GM20000 (cell line): Measurements from ENCODE around the gene IMMP2L.

Experiments used
- DNase-seq: peaks from one replicate; pipeline ENCODE4 v3.0.0; 2012; ENCODE audit warnings: low spot score
- CTCF ChIP-seq: IDR thresholded peaks from 2 replicates; pipeline ENCODE4 v1.5.1; 2012; ENCODE audit warnings: mild to moderate bottlenecking, control low read depth; ENCODE audit errors: extremely low read depth, missing control alignments

The IMMP2L gene

GRCh38 chr7:111190804-111191203, 371.5 kb downstream of the IMMP2L start:
- TF ChIP-seq CTCF = no peak
- no peak for DNase-seq

DNA sequence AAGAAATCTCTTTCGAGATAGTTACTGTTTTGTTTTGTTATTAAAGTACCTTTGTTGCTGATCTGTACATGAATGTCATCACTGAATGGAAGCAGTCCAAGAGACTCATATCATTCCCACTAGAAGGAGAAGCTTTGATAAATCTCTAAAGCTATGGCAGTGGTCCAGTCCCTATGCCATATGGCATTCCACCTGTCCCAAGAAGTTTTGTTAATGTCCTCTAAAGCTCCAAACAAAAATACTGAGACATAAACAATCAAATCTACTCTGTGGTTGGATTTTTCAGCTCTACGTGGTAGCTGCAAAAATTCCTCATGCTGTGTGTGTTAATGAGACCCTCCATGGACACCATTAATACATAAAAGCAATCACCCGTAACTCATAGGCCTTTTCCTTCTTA, 377.3 kb downstream of the IMMP2L start:
- no peak for DNase-seq
- TF ChIP-seq CTCF = no peak

DNA sequence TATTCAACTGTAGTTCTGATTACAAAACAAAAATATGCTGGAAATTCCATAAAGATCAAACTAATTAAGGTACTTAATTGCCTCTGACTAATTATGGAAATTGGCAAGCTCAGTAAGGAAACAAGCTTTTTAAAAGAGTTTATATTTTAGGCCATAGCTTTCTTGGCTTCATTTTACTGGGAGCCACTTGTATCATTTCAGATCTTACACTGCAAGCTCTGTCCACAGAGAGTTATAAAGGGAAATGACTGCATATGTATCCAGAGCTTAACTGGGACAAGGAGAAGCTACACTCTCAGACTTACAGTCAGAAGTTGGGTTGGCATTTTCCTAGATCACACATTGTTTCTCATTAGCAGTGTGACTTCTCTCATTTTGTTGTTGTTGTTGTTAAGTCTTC, 379.0 kb downstream of the IMMP2L start:
- no peak for TF ChIP-seq CTCF
- no peak for DNase-seq

GRCh38 chr7:111180338-111180737, 382.0 kb downstream of the IMMP2L start:
- DNase-seq = no peak
- TF ChIP-seq CTCF = no peak

- TF ChIP-seq CTCF = no peak
Observed at GRCh38 chr7:111175908-111176441, 386.3 kb downstream of the IMMP2L start.

GRCh38 chr7:111174510-111174909, 387.8 kb downstream of the IMMP2L start:
- no peak for DNase-seq
- TF ChIP-seq CTCF = no peak

More at GRCh38 chr7:111175908-111176441, 386.3 kb downstream of the IMMP2L start:
- DNase-seq = no peak

DNA sequence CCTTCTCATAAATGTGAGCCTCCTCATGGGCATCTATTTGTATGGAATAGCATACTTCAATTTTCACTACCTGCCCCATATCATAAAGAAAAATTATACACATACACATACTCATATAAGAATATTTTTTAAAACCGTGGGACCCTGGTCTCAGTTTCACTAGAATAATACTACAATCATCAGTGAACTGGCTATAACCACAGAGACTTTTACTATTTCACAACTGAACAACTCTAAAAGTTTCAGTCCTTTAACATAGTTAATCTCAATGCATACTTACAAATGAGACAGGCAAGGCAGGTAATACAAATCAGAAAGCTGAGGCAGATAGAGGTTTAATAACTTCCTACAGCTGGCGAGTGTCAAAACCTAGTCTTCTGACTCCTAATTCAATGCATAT, 388.3 kb downstream of the IMMP2L start:
- DNase-seq = no peak

More for the DNA sequence above, 388.3 kb downstream of the IMMP2L start:
- no peak for TF ChIP-seq CTCF
